Lung (tissue), 12 donors: Measurements from ENCODE around the gene SEC24C. TPM values are rescaled to one million over a fixed set of nuclear protein-coding genes. Genes with fewer than 3 reads are reported as not detected.

ENCODE experiments used
- ATAC-seq: fragments of 200-7000 bp; cut with Tn5 transposase; one replicate; pipeline ENCODE4 v1.9.1; 2020; ENCODE audit warnings: moderate number of reproducible peaks; ENCODE audit not compliant: insufficient read depth, low FRiP score
- DNase-seq, 3 donors: peaks; one replicate each; pipeline ENCODE4 v3.0.0-alpha.2; 2013 to 2017
- H3K27ac ChIP-seq, 2 donors: one replicate each; pipeline ENCODE4 v1.5.1; 2013; ENCODE audit warnings: mild to moderate bottlenecking in 2 of 2, moderate library complexity in 2 of 2, control low read depth in 1 of 2, inconsistent platforms in 1 of 2, low read depth in 1 of 2, low read length in 1 of 2
- H3K27me3 ChIP-seq, 3 donors: one replicate each; pipeline ENCODE4 v1.5.1; 2013; ENCODE audit warnings: low read length in 2 of 3; ENCODE audit not compliant: control insufficient read depth in 3 of 3, insufficient read depth in 3 of 3
- H3K36me3 ChIP-seq, 4 donors: one replicate each; pipeline ENCODE4 v1.5.1; 2013; ENCODE audit warnings: low read length in 4 of 4, mild to moderate bottlenecking in 1 of 4, moderate library complexity in 1 of 4; ENCODE audit not compliant: control insufficient read depth in 4 of 4, insufficient read depth in 4 of 4
- H3K4me1 ChIP-seq, 5 donors: one replicate each; pipeline ENCODE4 v1.5.1; 2013; ENCODE audit warnings: low read length in 5 of 5, mild to moderate bottlenecking in 2 of 5, moderate library complexity in 1 of 5; ENCODE audit not compliant: control insufficient read depth in 5 of 5, insufficient read depth in 5 of 5
- H3K4me3 ChIP-seq: one replicate; pipeline ENCODE4 v1.5.1; 2013; ENCODE audit warnings: mild to moderate bottlenecking, control low read depth, moderate library complexity
- H3K9ac ChIP-seq, 2 donors: one replicate each; pipeline ENCODE4 v1.5.1; 2013; ENCODE audit warnings: low read length in 2 of 2, control low read depth in 1 of 2; ENCODE audit not compliant: insufficient read depth in 1 of 2
- H3K9me3 ChIP-seq, 4 donors: one replicate each; pipeline ENCODE4 v1.5.1; 2013; ENCODE audit warnings: low read length in 3 of 4, mild to moderate bottlenecking in 1 of 4, moderate library complexity in 1 of 4; ENCODE audit not compliant: control insufficient read depth in 4 of 4, insufficient read depth in 3 of 4
- WGBS, 2 donors: extraction: QIAGEN DNeasy Blood & Tissue Kit; methylation state at CpG; one replicate each; pipeline ENCODE4 v1.1.7; 2013; 5-methylcytosine and 5-hydroxymethylcytosine counted together
- polyA plus RNA-seq, 2 donors: library from polyadenylated mRNA; stranded (reverse); fragments of 200-250 nt; gene quantifications; one replicate each; pipeline ENCODE4 v1.2.1, GENCODE V29; 2013
- total RNA-seq, 2 donors: library from RNA; depleted of rRNA in 1 of 2; stranded (reverse); fragments of >200 nt in 1 of 2; gene quantifications; one replicate each; pipeline ENCODE4 v1.2.1, GENCODE V29; 2014 to 2021
- TF ChIP-seq, protein P1 (sequence below): IDR thresholded peaks from 2 replicates; pipeline ENCODE4 v1.5.1; 2012; ENCODE audit warnings: mild to moderate bottlenecking; ENCODE audit errors: control extremely low read depth, extremely low read depth
- donor health status: control.
- donor health status: control.
- donor health status: Bipolar disorder and iron deficiency.
- donor health status: healthy.
- donor health status: DM: yes; HTN: yes; CAD: no.

SEC24C gene
- total and polyA plus RNA-seq, 4 donors, result 42.3 to 77.4 (median 57.4) TPM

- Histone ChIP-seq H3K9me3 (no peaks in the 10 kb centered on the region), H3K27ac (no peak overlapping the region), H3K9ac (no peak overlapping the region), H3K4me3 (no peak overlapping the region), H3K36me3 (peaks cover 44 to 81% (median 53%) of the 10 kb centered on the region in 4 donors), H3K4me1 (no peaks in the 10 kb centered on the region), H3K27me3 (no peaks in the 10 kb centered on the region)
- ATAC-seq (no peak), DNase-seq (no peak)
- TF ChIP-seq, protein P1, sequence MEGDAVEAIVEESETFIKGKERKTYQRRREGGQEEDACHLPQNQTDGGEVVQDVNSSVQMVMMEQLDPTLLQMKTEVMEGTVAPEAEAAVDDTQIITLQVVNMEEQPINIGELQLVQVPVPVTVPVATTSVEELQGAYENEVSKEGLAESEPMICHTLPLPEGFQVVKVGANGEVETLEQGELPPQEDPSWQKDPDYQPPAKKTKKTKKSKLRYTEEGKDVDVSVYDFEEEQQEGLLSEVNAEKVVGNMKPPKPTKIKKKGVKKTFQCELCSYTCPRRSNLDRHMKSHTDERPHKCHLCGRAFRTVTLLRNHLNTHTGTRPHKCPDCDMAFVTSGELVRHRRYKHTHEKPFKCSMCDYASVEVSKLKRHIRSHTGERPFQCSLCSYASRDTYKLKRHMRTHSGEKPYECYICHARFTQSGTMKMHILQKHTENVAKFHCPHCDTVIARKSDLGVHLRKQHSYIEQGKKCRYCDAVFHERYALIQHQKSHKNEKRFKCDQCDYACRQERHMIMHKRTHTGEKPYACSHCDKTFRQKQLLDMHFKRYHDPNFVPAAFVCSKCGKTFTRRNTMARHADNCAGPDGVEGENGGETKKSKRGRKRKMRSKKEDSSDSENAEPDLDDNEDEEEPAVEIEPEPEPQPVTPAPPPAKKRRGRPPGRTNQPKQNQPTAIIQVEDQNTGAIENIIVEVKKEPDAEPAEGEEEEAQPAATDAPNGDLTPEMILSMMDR, result no peak
- 93 to 94% methylated on average over 13 of the region's 13 CpGs for WGBS, 2 donors
These were observed 57.0 kb downstream of the SEC24C start for GRCh38 chr10:73801253-73801590.

GRCh38 chr10:73802276-73802991 is 58.3 kb downstream of the SEC24C start:
- 89 to 93% methylated on average over 11 of the region's 11 CpGs for WGBS, 2 donors
- TF ChIP-seq, protein P1, result no peak
- Histone ChIP-seq H3K9ac (no peak overlapping the region), H3K4me1 (no peaks in the 10 kb centered on the region), H3K9me3 (no peaks in the 10 kb centered on the region), H3K4me3 (no peak overlapping the region), H3K27ac (no peak overlapping the region), H3K36me3 (peaks cover 44 to 75% (median 58%) of the 10 kb centered on the region in 4 donors), H3K27me3 (no peaks in the 10 kb centered on the region)
- ATAC-seq, result no peak
- no peak for DNase-seq

DNA sequence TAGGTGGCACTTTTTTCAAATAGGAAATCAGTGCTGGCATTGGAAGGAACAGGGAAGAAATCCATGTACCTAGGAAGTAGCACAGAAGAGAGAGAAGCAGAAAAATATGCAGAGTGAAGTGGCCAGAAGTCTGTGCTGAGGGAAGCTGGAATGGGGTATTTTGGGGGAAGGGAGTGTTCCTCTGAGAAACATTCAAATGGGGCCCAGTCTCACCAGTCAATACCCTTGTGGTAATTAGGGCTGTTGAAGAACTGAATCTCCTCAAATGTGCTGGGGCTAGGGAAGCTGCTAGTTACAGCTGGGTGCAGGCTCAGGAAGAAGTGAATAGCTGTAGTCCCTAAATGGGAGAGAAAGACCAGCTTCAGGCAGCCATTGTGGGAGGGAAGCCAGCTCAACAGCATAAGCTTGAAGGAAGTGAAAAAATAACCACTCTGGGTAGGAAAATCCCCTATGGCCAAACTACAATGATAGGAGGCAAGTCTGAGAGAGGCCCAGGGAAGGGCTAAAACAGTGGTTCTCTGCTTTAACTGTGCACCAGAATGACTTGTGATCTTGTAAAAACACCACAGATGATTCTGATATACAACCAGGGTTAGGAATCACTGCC is 59.6 kb downstream of the SEC24C start:
- Histone ChIP-seq H3K27me3 (no peaks in the 10 kb centered on the region), H3K4me3 (no peak overlapping the region), H3K4me1 (no peaks in the 10 kb centered on the region), H3K27ac (no peak overlapping the region), H3K9ac (no peak overlapping the region), H3K9me3 (no peaks in the 10 kb centered on the region), H3K36me3 (peaks cover 39 to 72% (median 56%) of the 10 kb centered on the region in 4 donors)
- TF ChIP-seq, protein P1, result no peak
- no peak for ATAC-seq
- DNase-seq, result no peak
